ENCODE results near the gene MYMK.

The MYMK gene

GRCh38 chr9:133557581-133557980, 32.8 kb upstream of the MYMK start:
- DNase-seq = no peak

DNA sequence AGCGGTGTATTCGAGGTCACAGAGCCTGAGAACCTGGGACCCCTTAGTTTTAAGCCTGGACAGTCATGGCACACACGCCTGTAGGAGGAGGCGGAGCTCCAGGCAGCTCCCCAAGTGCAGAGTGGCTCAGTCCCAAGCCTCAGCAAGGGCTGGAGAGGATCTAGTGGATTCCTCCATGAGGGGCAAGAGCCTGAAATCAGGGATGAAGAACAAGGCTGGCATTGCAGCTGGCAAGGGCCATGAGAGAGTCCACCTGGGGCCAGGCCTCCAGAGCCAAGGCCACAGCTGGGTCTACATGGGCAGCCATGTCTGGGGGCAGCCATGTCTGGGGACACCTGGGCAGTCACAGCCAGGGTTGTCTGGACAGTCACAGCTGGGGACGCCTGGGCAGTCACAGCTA, 31.6 kb upstream of the MYMK start:
- no peak for DNase-seq

DNA sequence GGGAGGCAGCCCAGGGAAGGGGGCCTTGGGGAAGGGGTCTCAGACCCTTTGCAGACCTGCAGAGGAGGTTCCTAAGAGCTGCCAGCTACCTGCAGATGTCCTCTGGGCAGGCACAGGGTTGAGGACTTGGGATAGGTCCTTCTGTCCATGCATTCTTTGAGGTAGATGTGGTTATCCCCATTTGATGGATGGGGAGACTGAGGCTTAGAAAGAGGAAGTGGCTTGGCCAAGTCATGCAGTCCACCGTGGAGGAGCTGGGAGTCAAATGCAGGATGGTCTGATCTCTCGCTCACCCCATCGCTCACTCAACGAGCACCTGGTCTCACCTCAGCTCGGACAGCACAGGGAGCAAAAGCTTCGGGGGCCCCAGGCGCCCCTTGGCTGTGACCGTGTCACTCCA, 30.0 kb upstream of the MYMK start:
- no peak for DNase-seq

DNA sequence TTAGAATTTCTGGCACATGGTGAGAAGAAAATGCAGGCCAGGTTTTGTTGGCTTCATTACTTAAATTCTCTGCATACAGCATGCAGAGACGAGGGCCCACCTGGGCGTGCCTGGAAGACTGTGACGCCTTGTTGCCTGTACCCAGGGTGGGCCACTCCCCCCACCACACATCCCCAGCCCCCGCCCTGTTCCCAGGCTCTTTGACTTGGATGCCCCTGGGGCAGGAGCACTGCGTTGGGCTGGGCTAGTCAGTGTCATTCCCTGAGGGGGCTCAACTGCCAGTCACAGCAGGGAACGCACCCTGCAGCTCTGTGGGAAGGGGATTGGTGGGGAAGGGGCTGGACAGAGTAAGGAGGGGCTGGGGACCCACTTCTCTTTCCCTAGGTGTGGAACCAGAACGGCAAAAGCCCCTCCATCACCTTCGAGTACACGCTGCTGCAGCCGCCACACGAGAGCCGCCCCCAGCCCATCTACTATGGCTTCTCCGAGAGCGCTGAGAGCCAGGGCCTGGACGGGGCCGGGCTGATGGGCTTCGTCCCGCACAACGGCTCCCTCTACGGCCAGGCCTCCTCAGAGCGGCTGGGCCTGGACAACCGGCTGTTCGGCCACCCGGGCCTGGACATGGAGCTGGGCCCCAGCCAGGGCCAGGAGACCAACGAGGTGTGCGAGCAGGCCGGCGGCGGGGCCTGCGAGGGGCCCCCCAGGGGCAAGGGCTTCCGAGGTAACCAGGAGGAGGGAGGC, 29.4 kb upstream of the MYMK start:
- DNase-seq = no peak

GRCh38 chr9:133553123-133553522, 28.4 kb upstream of the MYMK start:
- DNase-seq = no peak

DNA sequence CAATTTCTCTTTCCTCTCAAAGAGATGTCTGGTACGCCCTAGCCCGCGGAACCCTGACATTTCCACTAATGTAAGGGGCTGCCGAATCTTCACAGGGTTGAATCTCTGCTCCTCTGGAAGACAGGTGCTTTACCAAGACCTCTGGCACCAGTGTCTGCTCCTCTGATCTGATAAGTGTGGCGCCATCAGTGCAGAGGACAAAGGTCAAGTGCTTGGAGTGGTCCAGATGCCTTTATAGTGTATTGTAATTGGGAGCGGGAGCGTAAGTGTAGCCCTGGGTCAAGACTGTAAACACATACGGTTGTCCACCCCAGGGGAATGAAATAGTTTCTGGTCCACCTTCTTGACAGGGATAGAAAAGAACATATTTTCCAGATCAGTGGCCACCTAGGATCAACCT, 27.5 kb upstream of the MYMK start:
- no peak for DNase-seq

- DNase-seq = no peak
These were observed 26.7 kb upstream of the MYMK start for GRCh38 chr9:133551446-133551845.

- no peak for DNase-seq
These were observed 22.4 kb upstream of the MYMK start for GRCh38 chr9:133547116-133547515.

GRCh38 chr9:133546287-133546680, 21.5 kb upstream of the MYMK start:
- DNase-seq = no peak

DNA sequence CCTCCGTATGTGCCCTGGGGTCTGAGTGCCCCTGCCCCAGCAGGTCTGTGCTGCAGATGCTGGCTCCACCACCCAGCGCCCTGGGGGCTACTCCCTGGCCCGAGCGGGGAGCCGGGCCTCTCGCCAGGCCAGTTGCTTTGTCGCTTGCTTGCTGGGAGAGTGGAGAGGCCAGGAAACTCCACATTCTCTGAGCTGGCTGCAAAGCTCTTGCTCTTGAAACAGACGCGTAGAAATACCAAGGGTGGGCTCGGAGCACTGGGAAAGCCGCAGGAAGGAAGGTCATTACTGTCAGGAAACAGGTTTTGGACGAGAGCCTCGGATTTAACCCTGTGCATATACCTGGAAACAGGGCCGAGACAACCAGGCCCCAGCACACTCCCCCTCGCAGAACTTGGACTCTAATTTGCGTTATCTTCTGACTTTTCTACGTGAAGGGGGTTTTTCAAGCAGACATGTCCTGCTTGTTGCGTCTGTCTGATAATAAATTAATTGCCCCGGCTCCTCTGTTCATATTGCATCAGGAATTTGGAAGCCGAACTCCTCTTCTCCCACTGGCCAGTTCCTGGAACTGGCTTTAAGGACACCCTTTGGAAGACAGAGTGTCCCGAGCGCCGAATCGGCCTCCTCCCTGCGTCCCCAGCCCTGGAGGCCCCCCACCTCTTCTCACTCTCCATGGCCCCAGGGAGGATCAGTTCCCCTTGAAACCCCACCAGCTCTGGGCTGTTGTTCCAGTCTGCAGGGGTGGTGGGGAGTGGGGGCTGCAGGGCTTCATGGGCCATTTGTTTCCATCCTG, 20.9 kb upstream of the MYMK start:
- DNase-seq = no peak

DNA sequence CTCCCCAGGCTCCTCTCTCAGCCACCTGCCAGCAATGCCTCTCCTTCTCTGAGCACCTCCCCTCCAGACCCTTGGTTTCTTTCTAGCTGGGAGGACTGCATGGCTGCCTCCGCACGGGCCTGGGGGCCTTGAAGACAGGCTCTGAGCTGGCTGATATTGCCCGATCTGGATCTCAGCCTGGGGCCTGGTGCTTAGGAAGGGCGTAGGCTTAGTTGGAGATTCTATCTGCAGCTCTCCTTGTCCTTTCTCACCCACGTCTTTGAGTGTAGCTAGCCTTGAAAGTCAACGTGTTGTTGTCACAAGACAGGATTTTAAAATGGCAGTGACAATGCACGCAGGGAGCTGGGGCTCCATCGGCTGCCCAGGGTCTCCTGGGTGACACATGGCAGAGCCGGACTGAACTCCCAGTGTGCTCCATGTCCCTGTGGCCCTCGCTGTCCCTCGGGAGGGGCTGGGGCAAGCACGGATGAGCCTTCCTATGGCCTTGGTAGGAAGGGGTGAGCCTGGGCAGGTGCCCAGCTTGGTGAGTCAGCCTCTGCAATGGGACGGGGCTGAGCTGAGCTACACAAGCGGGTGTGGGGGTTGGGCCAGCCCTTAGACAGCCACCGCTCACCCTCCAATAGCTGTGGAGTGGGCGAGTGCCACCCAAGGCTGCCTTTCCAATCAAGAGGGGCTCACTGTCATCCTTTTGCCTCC, 19.2 kb upstream of the MYMK start:
- DNase-seq = no peak

GRCh38 chr9:133542002-133542401, 17.2 kb upstream of the MYMK start:
- no peak for DNase-seq

- no peak for DNase-seq
These were observed 15.9 kb upstream of the MYMK start for GRCh38 chr9:133540698-133541025.

DNA sequence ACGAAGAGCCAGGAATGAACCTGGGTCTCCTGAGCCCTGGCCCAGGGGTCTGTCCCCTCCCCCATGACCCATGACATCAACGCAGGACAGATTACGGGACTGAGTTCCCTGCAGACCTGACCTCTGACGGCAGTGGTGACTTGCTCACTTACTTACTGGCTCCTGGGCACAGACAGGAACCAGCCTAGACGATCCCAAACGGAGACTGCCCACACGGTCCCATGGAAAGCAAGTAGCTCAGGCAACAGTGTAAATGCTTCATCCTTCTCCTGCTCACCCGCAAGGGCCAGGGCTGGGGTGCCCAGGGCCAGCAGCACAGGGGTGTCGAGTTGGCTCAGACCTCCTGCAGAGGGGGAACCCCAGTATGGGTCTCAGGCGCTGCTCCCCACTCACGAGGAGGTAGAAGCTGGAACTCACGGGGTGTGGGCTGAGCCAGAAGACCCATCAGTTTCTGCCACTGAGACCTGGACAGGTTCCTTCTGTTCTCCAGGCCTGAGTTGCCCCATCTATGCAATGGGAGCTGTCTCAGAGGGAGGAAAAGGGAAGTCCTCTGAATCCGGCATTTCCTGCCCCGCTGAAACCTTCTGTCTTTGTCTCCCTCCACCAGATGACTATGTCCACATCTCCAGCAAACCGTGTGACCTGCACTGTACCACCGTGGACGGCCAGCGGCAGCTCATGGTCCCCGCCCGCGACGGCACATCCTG, 15.4 kb upstream of the MYMK start:
- no peak for DNase-seq

GRCh38 chr9:133538851-133539833, 14.4 kb upstream of the MYMK start:
- DNase-seq = no peak

GRCh38 chr9:133538176-133538575, 13.4 kb upstream of the MYMK start:
- no peak for DNase-seq

DNA sequence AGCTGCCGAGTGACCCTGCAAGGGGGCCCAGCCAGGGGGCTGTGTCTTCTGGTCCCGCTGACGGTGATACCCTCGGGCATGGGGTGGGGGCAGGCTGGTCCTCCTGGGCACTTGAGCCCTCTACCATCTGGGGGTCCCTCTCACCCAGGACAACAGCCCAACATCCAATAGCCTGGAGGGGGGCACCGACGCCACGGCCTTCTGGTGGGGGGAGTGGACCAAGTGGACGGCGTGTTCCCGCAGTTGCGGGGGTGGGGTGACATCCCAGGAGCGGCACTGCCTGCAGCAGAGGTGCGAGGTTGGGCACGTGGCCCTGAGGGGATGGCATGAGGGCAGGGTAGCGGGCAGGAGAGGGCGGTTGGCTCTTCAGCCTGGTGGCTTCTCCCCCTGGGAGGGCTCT, 12.5 kb upstream of the MYMK start:
- DNase-seq = no peak

GRCh38 chr9:133536536-133536935, 11.8 kb upstream of the MYMK start:
- DNase-seq = no peak

DNA sequence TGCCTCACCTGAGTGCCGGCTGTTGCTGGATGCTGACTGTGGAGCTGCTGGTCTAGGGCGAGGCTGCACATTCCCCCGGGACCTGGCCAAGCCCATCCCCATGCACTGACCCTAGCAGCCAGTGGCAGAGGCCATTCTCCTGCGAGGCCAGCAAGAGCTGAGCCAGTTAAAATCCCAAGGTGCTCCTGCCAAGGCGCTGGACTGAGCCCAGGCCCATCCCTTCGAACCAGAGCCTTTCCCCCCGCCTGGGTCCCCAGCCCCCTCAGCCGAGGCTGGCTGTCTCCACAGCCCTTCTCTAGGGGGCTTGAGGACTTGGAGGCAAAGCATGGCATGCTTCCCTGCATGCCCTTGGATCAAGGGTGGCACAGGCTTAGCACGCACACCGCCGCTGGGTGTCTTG, 11.3 kb upstream of the MYMK start:
- DNase-seq = no peak

GRCh38 chr9:133535306-133535877, 10.6 kb upstream of the MYMK start:
- no peak for DNase-seq

DNA sequence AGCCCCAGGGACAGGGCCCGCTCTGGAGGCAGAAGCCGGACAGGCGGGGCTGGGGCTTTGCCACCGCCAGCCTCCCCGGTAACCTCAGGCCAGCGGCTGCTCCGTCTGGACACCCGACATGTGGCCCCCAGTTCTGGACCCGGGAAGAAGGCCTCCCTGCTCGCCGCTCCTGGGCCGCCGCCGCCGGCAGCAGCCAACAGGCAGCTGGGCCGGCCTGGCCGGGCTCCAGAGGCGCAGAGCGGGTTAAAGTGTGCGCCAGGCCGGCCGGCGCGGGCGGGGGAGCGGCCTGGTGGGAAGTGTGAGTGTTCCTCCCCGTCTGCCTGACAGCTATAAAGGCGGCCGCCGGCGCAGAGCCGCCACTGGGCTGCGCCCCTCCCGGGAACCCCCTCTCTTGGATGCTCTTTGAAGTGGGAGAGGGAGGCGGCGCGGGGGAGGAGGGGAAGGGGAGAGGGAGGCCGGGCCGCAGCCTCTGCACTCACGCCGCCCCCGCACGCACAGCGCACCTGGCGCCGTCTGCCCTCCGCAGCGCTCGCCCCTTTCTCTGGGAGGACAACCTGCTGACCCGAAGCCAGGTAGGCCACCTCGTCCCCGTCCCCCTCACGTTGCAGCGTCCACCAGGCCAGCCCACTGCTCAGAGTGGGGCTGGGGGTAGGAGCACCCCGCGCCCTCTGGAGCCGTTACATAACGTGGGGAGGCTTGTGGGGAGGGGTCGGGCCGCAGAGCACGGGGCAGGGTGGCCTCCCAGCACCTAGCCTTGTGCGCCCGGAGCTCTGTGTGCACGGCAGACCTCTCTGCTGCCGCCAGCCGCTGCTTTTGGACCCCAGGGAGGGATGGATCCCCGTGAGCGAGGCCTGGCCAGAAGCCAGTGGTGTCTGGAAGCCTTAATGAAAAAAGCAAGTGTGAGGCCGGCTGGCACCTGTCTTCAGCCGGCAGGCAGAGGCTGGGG, 9.9 kb upstream of the MYMK start, which contains the start of gene ADAMTSL2:
TSS of gene ADAMTSL2 (plus strand) at position 359 of the 946 bp plus-strand sequence. CDS start 2,009 bp downstream, outside the sequence.
- DNase-seq = peak; percentile 84

Data from eye (tissue), 1 donor.